GM18505 (cell line): ENCODE results near the gene SOX15.

Experiments
- ATAC-seq: cut with Tn5 transposase; IDR thresholded peaks from one replicate; pipeline ENCODE4 v1.9.1; 2021; ENCODE audit not compliant: unreplicated experiment
- POLR2A ChIP-seq: IDR thresholded peaks from 4 replicates; pipeline ENCODE4 v1.6.1; 2011; ENCODE audit warnings: borderline replicate concordance; ENCODE audit not compliant: insufficient read depth, insufficient read length; ENCODE audit errors: extremely low read depth

The SOX15 gene

DNA sequence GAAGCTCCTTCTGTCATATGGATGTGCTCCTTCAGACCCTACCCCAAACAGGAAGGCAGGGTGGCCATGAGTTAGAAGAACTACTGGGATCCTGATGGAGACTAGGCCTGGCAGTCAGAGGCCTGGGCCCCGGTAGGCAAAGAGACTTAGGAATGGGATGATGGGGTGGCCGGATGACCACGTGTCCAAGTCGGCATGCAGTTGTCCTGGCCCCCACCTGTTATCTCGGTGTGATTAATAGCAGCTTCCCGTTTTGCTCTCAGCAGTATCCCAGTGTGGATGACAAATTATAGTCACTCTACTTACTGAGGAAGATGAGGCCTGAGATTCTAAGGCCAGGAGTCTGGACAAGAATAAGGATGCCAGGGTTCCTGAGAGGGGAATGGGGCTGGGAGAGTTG is 39.5 kb downstream of the SOX15 start:
- ATAC-seq = no peak

DNA sequence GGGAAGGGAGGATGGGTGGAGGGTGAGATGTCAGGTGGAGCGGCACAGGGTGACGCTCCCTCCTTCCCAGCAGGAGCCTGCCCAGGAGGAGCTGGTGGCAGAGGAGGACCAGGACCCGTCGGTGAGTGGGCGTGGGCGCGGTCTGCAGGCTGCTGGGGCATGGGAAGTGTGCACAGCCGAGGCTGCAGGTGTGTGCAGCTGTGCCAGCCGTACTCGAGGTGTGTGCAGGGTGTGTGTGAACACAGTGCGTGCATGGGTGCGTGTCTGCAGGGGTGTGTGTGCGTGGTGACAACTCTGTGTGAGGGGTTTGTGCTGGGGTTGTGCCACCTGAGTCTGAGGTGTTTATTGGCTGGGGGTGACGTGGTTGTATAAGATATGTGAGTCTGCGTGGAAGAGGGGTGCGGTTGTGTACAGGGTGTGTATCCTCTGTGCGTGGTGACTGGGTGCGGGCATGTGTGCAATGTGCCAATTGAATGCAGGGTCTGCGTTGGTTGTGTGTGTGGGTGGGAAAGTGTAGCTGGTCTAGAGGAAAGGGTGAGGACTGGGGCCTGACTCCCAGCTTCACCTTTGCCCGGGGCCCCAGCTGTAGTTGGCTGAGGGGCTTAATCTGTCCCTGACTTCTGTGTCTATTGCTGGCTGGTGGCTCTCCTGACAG is 40.4 kb downstream of the SOX15 start:
- no peak for ATAC-seq
- TF ChIP-seq POLR2A = no peak

More for the DNA sequence above, 39.5 kb downstream of the SOX15 start:
- no peak for TF ChIP-seq POLR2A

DNA sequence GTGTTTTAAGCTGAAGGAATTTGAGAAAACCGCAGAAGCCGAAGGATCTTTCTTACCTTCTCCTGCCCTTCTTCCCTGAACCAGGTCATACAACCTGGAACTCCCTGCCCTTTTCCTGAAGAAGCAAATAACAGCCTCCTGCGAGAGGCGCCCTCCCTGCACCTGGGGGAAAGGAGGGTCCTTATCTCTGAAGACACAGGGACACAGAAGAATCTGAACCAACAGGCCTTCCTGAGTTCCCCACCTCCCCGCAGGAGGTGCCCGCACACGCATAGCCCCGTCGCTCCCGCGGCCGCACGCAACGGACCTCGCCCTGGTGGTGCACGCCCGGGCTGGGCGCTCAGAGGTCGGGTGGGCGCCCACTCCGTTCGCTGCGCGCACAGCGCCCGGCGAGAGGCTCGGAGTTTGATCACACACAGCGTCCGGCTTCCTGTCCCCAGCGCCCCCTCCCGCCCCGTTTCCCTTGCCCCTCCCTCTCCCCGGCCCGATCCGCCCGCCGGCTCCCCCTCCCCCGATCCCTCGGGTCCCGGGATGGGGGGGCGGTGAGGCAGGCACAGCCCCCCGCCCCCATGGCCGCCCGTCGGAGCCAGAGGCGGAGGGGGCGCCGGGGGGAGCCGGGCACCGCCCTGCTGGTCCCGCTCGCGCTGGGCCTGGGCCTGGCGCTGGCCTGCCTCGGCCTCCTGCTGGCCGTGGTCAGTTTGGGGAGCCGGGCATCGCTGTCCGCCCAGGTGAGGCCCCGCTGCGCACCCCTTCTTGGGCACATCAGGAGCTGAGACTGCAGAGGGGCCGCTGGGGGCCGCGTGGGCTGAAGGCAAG is 41.1 kb downstream of the SOX15 start, which contains the start of gene TNFSF12:
TNFSF12 (plus strand) TSS at position 474 of the 816 bp plus-strand sequence; CDS start at position 570, 96 bp downstream.
- TF ChIP-seq POLR2A = peak; percentile 61
- ATAC-seq = no peak

DNA sequence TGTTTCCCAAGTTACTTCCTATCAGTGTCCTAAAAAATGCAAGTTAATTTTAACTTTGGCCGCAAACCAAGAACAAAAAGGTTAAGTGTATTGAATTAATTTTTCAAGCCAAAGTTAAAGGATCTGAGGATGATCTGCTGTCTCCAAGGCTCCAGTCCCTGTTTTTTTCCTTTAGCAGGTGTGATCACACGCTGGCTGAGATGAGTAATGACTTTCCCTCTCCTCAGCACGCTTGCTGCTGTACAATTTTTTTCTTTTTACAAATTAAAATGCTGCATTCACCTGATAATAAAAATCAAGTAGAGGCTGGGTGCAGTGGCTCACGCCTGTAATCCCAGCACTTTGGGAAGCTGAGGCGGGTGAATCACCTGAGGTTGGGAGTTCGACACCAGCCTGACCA is 45.0 kb downstream of the SOX15 start:
- ATAC-seq = no peak
- no peak for TF ChIP-seq POLR2A

DNA sequence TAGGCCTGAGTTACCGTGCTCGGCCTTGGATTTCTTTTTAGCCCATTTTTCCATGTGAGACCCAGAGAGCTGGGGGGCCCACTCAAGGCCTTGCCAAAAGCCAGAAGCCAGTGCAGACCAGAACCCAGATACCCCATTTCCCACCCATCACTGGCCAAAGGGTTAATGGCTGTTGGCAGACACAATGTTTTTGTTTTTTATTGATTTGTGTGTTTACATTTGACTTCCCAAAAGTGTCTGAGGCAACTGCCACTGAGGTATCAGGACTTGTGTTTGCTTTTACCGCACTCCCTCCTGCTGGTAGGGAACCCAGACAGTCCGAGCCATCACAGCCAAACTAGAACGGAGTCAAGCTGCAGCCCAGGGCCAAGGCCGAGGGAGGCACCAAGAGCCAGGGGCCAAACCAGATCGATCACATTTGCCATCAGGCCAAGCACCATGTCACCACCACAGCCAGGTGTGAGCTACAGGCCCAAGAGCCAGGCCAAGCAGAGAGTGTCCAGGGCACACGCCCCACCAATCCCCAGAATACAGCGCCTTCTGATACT is 48.7 kb downstream of the SOX15 start:
- no peak for TF ChIP-seq POLR2A
- ATAC-seq = no peak

DNA sequence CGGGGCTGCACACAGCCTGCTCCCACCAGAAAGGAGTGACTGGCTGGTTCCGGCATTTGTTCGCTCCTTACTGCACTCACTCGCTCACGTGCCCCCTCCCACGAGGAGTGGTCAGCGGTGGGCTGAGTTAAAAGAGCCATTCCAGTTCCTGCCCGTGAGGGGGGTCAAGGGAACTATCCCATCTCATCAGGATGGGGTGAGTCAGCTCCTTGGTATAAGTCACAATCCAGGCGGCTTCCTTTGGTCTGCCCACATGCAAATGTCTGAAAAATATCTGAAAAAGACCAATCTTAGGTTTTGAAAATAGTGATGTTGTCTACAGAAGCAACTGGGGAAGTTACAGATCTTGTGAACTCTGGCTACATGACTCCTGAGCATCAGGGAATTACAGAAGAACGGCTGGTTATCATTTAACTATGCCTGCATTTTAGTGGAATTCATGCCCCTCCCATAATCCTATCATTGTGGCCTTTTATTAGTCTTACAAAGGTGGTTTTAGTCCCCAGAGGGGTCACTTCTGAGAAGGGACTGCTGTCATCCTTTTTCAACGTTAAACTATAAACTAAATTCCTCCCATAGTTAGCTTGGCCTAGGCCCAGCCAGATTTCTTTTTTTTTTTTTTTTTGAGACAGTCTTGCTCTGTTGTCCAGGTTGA is 50.9 kb downstream of the SOX15 start:
- TF ChIP-seq POLR2A = no peak
- no peak for ATAC-seq
